GM18499 (cell line): Measurements from ENCODE around the gene LNPK.
"Not testable (repeated sequence)": the region's sequence is repeated elsewhere in the genome, so short reads cannot be mapped to it uniquely, and the experiment has no call there.

ENCODE experiments used
- ATAC-seq: cut with Tn5 transposase; IDR thresholded peaks from one replicate; pipeline ENCODE4 v1.9.1; 2021; ENCODE audit warnings: moderate number of reproducible peaks; ENCODE audit not compliant: insufficient read depth, unreplicated experiment

LNPK gene, protein sequence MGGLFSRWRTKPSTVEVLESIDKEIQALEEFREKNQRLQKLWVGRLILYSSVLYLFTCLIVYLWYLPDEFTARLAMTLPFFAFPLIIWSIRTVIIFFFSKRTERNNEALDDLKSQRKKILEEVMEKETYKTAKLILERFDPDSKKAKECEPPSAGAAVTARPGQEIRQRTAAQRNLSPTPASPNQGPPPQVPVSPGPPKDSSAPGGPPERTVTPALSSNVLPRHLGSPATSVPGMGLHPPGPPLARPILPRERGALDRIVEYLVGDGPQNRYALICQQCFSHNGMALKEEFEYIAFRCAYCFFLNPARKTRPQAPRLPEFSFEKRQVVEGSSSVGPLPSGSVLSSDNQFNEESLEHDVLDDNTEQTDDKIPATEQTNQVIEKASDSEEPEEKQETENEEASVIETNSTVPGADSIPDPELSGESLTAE

DNA sequence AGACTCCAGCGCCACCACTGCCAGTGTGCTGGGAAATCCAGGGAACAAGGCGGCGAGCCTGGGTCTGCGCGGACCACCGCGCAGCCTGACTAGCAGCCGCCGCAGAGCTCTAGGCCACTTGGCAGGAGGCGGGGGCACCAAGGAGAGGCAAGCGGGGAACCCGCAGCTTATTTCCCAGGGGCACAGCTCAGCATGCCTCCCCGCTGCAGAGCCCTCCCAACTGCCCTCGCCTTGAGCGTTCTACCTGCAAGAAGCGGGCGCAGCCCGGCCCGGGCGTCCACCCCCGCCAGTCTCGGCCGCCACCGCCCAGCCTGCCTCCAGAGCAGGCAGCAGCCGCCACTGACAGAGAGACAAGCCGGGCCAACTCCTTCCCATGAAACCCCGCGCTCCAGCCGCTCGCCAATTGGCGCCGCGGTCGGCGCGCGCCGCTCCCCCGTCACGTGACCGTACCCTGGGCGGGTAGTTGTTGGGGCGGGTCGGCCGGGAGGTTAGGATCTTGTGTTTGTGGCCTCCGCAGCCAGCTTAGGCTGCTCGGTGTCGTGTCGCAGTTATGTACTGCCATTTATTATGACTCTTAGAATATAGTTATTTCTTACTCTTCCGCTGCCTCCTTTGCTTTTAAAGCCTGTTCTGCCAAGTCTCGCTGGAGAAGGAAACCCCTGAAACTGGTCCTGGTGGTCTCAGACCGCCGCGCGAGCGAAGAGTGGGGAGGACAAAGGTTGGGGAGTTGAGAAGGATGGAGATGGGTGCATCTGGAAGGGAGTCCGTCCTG is at the start of gene LNPK:
Gene LNPK (minus strand): TSS at position 352 of the 772 bp plus-strand sequence. CDS start 6,683 bp downstream, outside the sequence.
- peak; percentile 75 for ATAC-seq

DNA sequence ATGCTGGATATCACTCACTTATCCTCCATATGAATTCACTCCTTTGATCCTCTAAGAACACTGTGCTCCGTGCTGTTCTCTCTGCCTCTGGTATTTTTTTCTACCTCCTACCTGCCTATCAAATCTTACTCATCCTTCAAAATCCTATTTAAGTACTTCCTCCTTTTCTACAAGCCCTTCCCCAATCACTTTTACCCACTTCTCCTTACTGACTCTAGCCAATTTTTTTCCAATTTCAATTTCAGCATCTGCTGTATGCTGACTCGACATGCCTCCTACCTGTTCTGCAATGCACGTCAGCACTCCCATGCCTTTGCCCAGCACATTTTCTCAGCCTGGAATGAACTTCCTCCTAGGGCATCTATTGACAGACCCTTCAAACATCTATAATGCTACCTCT is 37.3 kb upstream of the LNPK start:
- no peak for ATAC-seq

DNA sequence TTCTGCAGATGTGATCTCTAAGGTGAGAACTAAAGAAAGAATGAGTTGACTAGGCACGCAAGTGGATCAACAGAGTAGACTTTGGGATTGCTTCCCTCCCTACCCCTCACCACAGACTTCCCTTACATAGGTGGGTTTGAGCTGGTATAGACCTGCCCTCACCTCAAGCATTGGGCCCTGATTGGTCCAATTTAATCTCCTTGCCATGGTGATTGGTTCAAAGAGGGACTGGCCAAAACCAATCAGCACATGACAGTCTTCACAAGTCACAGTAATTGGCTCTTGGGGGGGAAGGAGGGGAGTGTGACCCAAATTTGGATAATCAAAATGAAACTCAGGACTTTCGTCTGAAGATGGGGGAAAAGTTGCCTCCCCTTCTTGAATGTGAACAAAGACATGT is 36.6 kb upstream of the LNPK start:
- ATAC-seq: no peak

DNA sequence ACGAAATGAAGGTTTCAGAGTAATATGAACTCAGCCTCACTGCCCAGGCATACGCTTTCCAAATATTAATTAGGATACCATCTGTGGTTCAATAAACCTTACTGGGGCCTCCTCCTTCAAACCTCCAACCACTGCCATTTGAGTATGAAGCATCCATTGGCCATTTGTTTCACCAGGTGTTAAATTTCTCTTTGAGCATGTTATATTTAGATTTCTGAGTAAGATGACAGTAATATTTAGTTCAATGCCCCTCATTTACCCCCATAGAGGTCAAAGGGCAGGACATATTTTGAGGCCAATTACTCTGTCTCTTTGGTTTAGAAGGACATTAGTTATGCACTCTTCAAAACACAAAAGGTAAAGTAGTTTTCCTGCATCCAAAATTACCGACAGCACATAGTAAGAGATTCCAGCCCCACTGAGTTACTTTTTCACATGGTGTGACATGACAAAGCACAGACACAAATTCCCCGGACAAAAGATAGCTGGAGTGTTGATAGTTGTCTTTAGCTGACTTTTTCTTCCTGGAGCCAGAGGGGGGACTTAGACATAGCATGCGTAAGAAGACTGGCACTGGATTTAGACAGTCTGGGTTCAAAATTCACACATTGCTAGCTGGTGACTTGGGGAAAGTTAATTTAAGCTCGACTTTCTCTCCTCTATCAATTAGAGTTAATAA is 33.1 kb upstream of the LNPK start:
- no peak for ATAC-seq

DNA sequence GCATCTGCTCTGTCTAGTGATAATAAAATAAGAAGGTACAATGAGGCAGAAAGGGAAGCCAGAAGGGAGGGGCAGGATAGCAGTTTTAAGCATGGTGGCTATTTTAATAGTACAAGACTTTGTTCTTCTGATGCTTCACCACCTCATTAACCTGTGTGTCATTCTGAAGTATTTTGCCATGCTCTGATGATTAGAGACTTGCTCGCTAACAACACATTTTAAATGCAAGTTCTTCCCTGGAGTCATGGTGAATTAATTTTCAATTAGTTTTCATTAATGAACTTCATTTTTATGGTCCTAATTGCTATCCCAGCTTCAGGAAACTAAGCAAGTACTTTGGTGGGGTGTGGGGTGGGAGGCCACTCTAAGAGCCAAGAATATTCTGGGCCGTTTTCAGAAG is 25.7 kb upstream of the LNPK start:
- ATAC-seq: no peak

DNA sequence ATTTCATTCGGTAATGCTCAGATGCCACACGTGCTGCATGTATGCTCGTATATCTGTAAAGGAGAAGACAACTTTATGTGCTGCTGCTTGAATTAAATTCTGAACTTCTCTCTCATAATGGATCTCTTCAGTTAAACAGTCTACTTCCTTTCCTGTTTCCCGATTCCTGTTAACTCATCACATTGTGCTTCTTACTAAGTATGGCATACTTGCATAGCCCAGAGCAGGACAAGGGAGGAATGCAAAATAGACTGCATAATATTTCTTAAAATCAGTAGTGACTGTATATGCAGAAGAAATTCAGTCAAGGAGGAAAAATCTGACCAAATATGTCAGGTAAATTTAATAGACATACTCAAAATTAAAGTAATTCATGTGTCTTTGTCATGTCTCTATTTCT is 23.9 kb upstream of the LNPK start:
- ATAC-seq: no peak

DNA sequence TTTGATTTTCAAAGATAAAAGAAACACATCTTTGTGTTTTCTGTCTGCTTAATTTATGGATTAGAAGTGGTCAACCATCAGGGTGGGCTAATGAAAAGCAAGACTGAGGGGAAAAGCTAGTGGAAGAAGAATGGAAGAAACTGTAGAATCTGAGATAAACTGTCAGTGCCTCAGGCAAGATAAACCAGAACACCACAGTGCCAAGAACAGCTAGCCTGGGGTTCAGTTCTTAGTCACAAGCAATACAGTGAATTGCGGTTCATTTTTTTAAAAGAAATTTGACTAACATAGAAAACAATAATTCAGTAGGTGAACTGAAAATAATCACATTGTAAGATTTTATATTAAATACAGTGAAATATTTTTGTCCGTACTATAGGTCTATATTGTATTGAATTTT is 22.0 kb upstream of the LNPK start:
- ATAC-seq: no peak

DNA sequence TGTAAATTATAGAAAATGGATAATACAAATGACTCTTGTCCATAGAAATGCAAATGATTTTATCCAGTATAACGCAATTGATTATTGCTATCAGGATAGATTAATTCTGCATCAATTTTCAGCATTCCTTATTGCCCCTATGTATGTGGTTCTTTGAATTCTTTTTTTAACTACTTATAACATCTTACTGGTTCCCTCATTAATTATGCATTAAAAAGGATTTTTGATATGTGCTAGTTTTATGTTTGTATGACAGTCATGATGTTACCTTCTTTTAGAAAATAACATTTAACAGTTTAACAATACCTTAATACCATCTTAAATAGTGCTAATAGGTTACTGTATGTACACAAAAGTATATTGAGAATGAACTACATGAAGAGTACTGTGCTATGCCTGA is 20.0 kb upstream of the LNPK start:
- no peak for ATAC-seq

DNA sequence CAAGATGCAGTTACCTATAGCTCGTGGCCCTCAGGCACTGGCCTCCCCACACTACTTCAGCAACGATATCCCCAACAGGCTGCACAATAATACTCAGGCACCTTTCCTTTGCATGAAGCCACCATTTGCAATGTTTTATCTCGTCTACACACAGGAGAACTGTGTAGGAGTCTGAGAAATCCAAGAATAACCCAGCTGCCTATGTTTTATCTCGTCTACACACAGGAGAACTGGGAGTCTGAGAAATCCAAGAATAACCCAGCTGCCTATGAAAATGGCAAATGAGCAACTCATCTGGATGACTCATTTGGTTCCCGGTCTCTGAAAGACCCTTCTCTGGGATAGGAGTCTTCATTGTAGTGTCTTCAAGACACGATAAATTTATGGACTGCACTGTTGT is 18.3 kb upstream of the LNPK start:
- ATAC-seq: no peak

DNA sequence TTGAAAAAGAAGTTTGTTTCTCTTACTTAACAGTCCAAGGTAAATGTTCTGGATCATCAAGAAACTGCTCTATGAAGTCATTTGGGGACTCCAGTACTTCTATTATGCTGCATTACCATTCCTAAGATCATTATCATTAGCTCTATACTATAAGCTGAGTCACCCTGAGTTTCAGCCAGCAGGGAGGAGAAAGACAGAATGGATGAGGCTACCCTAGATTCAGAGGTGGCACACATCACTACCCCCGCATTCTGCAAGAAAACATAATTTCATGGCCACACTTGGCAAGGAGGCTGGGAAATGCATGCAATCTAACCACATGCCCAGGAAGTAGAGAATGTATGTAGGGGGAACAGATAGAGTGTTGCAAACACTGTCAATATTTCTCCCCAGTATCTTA is 16.6 kb upstream of the LNPK start:
- ATAC-seq: no peak

DNA sequence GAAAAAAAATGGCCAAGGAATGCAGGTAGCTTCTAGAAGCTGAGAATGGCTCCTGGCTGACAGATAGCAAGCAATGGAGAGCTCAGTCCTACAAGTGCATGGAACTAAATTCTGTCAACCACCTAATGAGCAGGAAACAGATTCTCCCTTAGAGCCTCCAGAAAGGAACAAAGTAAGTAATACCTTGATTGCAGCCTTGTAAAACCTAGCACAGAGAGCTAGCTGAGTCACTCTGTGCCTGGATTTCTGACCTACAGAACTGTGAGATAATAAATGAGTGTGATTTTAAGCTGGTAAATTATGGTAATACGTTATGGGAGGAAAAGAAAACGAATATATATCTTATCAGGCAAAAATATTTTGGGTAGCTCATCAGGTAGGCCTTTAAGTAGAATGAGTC is 7.4 kb upstream of the LNPK start:
- no peak for ATAC-seq

DNA sequence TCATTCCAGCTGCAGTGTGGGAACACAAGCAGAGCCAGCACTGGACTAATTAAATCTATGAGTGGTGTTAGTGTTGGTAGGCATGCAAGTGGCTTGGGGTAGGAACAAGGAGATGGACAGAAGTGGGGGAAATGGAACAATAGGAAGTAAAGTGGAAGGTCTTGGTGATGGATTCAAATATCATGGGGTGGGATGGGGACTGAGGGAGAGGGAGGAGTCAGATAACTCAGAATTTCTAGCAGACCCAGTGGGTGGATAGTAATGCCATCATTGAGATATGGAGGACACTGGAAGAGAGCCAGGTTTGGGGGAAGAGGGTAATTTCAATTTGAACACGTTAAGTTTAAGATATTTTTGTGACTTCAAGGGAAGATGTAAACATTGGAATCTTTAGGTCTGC is 2.9 kb upstream of the LNPK start:
- ATAC-seq: no peak

DNA sequence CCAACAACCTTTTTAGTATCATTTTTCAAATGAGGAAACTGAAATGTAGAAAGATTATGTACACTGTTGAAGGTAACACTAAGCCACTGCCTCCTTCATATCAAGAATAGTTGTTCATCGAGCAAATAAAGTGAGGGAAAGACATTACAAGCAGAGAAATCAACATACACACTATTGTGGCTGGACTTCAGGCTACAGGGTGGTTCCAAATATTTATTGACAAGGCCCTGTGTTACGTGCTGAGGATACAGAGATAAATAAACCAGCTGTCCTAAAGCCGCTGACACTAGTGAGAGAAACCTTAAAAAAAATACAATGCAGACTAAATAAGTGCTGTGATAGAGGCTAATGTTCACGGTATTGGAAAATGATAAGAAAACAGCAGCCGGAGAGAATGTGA is 1.9 kb upstream of the LNPK start:
- no peak for ATAC-seq

DNA sequence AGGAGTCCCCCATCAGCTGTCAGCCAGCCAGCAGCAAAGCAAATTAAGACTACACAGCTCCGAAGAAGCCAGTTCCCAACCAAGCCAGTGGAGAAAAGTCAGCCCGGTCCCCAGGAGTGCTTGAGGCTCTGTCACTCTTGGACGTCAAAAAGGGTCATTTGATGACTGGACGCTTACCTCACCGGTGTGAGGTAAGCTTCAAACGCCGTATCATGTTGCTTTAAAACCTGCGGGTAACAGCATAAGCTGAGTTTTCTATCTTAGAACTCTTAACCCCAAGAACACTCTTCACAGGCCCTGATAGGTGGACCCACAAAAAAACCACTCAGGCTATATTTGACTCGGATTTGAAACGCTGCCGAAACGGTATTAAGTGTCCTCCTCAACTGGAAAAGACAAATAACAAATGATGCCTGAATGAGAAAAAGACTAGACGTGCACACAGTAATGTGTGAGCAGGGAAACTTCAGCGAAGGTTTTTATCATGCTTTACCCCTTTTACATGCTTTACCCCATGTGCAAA is 682 bp upstream of the LNPK start:
- no peak for ATAC-seq

DNA sequence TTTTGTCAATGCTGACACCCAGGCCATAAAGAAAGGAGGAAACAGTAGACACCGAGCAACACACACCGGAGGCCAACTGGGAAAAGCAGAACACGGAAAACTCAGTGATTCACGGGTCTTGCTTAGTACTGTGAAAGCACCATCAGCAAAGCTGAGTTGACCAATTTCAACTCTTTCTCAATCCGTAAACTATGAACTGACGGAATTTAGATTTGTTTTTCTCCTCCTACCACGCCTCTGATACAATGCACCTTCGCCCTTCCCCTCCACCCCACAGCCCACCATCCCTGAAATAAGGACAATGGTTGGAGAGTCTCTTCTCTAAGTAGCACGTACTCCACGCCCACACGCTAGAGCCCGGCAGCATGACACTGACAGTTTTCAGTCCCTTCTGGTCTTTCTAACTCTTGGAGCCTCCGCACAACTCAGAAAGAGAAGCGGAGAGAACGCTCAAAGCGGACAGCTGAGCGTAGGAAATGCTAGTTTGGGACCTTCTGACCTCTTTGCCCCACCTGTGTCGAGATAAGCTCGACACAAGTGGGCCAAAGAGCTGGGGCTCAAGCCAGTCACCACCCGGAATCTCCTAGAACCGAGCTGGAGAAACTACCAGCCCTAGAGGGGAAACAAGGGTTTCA is 669 bp downstream of the LNPK start:
- peak; percentile 20 for ATAC-seq

DNA sequence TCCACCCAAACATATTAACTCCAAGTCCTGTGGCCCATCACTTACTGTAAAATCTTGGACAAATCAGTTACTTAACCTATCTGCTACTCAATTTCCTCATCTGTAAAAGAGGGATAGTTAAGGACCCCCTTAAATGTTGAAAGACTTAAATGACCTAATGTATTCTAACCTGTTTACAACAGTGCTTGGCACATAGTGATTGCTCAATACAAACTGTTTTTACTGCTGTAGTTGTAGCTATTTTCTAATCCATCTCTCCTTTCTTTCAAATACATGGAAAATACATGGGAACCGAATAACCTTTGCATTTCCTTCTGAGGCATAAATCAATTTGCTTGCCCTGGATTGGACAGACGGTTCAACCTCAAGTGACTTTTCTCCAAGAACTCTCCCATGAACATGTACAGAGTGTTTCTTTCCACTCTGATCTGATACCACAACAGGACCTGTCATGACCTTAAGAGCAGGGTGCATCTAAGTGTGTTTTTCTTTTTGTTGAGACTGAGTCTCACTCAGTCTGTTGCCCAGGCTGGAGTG is 2.7 kb downstream of the LNPK start:
- ATAC-seq: no peak

DNA sequence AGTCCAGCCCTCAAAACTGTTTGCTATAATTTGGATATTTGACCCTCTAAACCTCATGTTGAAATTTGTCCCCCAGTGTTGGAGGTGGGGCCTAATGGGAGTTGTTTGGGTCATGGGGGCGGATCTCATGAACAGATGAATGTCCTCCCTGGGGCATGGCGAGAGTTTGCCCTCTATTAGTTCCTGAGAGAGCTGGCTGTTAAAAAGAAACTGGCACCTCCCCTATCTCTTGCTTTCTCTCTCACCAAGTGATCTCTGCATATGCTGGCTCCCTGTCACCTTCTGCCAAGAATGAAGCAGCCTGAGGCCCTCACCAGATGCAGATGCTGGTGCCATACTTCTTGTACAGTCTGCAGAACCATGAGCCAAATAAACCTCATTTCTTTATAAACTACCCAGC is 12.0 kb downstream of the LNPK start:
- ATAC-seq: no peak

DNA sequence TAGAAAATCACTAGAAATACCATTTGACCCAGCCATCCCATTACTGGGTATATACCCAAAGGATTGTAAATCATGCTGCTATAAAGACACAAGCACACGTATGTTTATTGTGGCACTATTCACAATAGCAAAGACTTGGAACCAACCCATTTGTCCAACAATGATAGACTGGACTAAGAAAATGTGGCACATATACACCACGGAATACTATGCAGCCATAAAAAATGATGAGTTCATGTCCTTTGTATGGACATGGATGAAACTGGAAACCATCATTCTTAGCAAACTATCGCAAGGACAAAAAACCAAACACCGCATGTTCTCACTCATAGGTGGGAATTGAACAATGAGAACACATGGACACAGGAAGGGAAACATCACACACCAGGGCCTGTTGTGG is 14.9 kb downstream of the LNPK start:
- ATAC-seq: not testable (repeated sequence)

DNA sequence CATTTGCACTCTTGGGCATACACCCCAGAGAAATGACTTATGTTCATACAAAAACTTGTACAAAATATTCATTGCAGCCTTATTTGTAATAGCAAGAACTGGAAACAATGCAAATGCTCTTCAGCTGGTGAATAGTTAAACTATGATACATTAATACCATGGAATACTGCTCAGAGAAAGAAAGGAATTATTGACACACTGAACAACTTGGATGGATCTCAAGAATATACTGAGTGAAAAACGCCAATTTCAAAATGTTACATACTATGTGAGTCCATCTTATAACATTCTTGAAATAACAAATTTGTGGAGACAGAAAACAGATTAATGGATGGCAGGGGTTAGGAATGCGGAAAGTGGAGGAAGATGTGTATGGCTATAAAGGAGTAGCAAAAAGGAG is 17.2 kb downstream of the LNPK start:
- no peak for ATAC-seq

DNA sequence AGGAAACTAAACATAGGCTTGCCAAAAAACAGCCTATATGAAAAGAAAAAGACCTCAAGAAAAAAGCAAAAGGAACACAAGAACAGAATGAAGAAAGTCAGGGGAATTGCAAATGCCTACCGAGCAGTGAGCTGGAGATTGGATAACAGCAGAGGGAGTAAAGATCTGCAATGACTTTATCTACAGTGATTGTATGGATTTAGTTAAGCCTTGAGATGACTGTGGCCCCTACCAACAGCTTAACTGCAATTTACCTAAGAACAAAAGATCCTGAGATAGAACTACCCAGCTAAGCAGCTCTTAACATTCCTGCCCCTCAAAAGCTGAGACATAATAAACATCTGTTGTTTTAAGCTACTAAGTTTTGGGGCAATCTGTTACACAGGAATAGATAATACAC is 20.5 kb downstream of the LNPK start:
- no peak for ATAC-seq
